Rectal smooth muscle tissue (tissue), 1 donor: ENCODE data around the gene TNFAIP2.

Source experiments
- H3K27ac ChIP-seq: one replicate; pipeline ENCODE4 v1.7.0; 2013; ENCODE audit warnings: low read depth, low read length, inconsistent platforms
- H3K27me3 ChIP-seq: one replicate; pipeline ENCODE4 v1.7.0; 2013; ENCODE audit warnings: low read length; ENCODE audit not compliant: control insufficient read depth, insufficient read depth
- H3K36me3 ChIP-seq: one replicate; pipeline ENCODE4 v1.7.0; 2013; ENCODE audit warnings: low read length; ENCODE audit not compliant: control insufficient read depth, insufficient read depth
- H3K4me1 ChIP-seq: one replicate; pipeline ENCODE4 v1.7.0; 2013; ENCODE audit warnings: low read length; ENCODE audit not compliant: control insufficient read depth, insufficient read depth
- H3K4me3 ChIP-seq: one replicate; pipeline ENCODE4 v1.7.0; 2013; ENCODE audit warnings: low read length
- H3K9ac ChIP-seq: one replicate; pipeline ENCODE4 v1.7.0; 2013; ENCODE audit warnings: low read length

The TNFAIP2 gene

GRCh38 chr14:103088921-103089320 is 34.3 kb upstream of the TNFAIP2 start:
- Histone ChIP-seq H3K9ac (no peak overlapping the region), H3K27ac (no peak overlapping the region), H3K4me3 (no peak overlapping the region), H3K4me1 (no peaks in the 10 kb centered on the region), H3K27me3 (peaks cover 13% of the 10 kb centered on the region), H3K36me3 (no peaks in the 10 kb centered on the region)

- no peaks in the 10 kb centered on the region for H3K36me3 ChIP-seq
- no peak overlapping the region for H3K27ac ChIP-seq
- H3K27me3 ChIP-seq = peaks cover 10% of the 10 kb centered on the region
- H3K4me3 ChIP-seq = no peak overlapping the region
- H3K4me1 ChIP-seq = no peaks in the 10 kb centered on the region
- no peak overlapping the region for H3K9ac ChIP-seq
These were observed 33.6 kb upstream of the TNFAIP2 start for GRCh38 chr14:103089386-103090335.

GRCh38 chr14:103090481-103091020 is 32.7 kb upstream of the TNFAIP2 start:
- no peaks in the 10 kb centered on the region for H3K4me1 ChIP-seq
- H3K27ac ChIP-seq = no peak overlapping the region
- no peaks in the 10 kb centered on the region for H3K36me3 ChIP-seq
- peaks cover 2% of the 10 kb centered on the region for H3K27me3 ChIP-seq
- no peak overlapping the region for H3K4me3 ChIP-seq
- H3K9ac ChIP-seq = no peak overlapping the region

- Histone ChIP-seq H3K4me1 (no peaks in the 10 kb centered on the region), H3K27ac (no peak overlapping the region), H3K36me3 (no peaks in the 10 kb centered on the region), H3K27me3 (no peaks in the 10 kb centered on the region), H3K4me3 (peak overlapping the region; percentile 42), H3K9ac (peak overlapping the region; percentile 38)
These were observed 32.0 kb upstream of the TNFAIP2 start for GRCh38 chr14:103091041-103091882.

GRCh38 chr14:103091883-103092222 is 31.4 kb upstream of the TNFAIP2 start:
- Histone ChIP-seq H3K4me3 (peak overlapping the region; percentile 42), H3K36me3 (no peaks in the 10 kb centered on the region), H3K27ac (no peak overlapping the region), H3K4me1 (no peaks in the 10 kb centered on the region), H3K9ac (peak overlapping the region; percentile 38), H3K27me3 (no peaks in the 10 kb centered on the region)

- H3K9ac ChIP-seq = no peak overlapping the region
These were observed 29.3 kb upstream of the TNFAIP2 start for GRCh38 chr14:103093856-103094405.

GRCh38 chr14:103094406-103095209 is 28.7 kb upstream of the TNFAIP2 start, which contains the start of gene EXOC3L4:
Gene EXOC3L4 (plus strand): TSS chr14:103094725. CDS start chr14:103100220, 5,495 bp downstream.
- Histone ChIP-seq H3K9ac (peak within 1 kb of the TSS; percentile 57), H3K36me3 (no peaks in the 10 kb centered on the region), H3K4me1 (no peaks in the 10 kb centered on the region), H3K27me3 (no peaks in the 10 kb centered on the region), H3K27ac (peak within 1 kb of the TSS; percentile 67), H3K4me3 (peak within 1 kb of the TSS; percentile 60)

More at GRCh38 chr14:103093856-103094405, 29.3 kb upstream of the TNFAIP2 start:
- no peak overlapping the region for H3K27ac ChIP-seq
- peak overlapping the region; percentile 33 for H3K4me3 ChIP-seq
- no peaks in the 10 kb centered on the region for H3K27me3 ChIP-seq
- H3K4me1 ChIP-seq = no peaks in the 10 kb centered on the region
- no peaks in the 10 kb centered on the region for H3K36me3 ChIP-seq

GRCh38 chr14:103095210-103095778 is 28.0 kb upstream of the TNFAIP2 start:
- Histone ChIP-seq H3K36me3 (no peaks in the 10 kb centered on the region), H3K9ac (peak overlapping the region; percentile 57), H3K27ac (no peak overlapping the region), H3K27me3 (no peaks in the 10 kb centered on the region), H3K4me1 (no peaks in the 10 kb centered on the region), H3K4me3 (peak overlapping the region; percentile 60)

GRCh38 chr14:103096387-103096786 is 26.9 kb upstream of the TNFAIP2 start:
- H3K4me3 ChIP-seq = no peak overlapping the region

GRCh38 chr14:103097244-103097993 is 25.8 kb upstream of the TNFAIP2 start:
- Histone ChIP-seq H3K27ac (no peak overlapping the region), H3K4me1 (no peaks in the 10 kb centered on the region), H3K4me3 (no peak overlapping the region), H3K27me3 (peaks cover 4% of the 10 kb centered on the region), H3K9ac (no peak overlapping the region), H3K36me3 (no peaks in the 10 kb centered on the region)

More at GRCh38 chr14:103096387-103096786, 26.9 kb upstream of the TNFAIP2 start:
- Histone ChIP-seq H3K36me3 (no peaks in the 10 kb centered on the region), H3K9ac (no peak overlapping the region), H3K27ac (no peak overlapping the region), H3K4me1 (no peaks in the 10 kb centered on the region), H3K27me3 (no peaks in the 10 kb centered on the region)
